Adrenal gland (tissue), 5 donors: ENCODE measurements around the gene SDC3.

Experiments
- POLR2A ChIP-seq, 2 donors: fragments of 450-650 bp; IDR thresholded peaks; one replicate each; pipeline ENCODE4 v1.6.1; 2017; ENCODE audit warnings: antibody characterized with exemption in 2 of 2, mild to moderate bottlenecking in 2 of 2, moderate library complexity in 1 of 2
- TF ChIP-seq, protein P1 (sequence below), 6 experiments: fragments of 450-650 bp in 4 of 6; fragments of 200-600 bp in 2 of 6; sonication (generic) in 1 of 6; IDR thresholded peaks; 1 replicate in 5 of 6; 2 replicates in 1 of 6; pipeline versions ENCODE4 v1.5.1 to v1.8.0; 2016 to 2021; ENCODE audit warnings: antibody characterized with exemption in 6 of 6, mild to moderate bottlenecking in 2 of 6, moderate library complexity in 1 of 6
- donor health status: DM: no; HTN: no; CAD: no.

DNA sequence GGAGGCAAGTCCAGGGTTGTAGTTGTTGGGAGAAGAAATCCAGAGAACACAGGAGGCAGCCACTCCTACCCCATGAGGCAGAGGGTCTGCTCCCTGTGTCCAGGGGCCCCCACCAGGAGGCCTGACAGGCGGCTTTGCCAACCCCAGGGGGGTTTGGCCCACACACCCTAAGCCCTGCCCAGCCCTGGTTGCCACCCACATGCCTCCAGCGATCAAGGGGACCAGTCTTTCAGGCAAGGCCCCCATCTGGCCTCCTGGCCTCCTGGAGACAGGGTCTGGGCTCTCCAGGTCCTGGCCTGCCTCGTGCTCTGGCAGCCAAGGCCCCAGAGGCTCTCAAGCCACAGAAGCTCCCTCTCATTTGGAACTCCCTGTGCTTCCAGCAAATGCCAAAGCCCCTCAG is 38.5 kb downstream of the SDC3 start:
- TF ChIP-seq, protein P1, sequence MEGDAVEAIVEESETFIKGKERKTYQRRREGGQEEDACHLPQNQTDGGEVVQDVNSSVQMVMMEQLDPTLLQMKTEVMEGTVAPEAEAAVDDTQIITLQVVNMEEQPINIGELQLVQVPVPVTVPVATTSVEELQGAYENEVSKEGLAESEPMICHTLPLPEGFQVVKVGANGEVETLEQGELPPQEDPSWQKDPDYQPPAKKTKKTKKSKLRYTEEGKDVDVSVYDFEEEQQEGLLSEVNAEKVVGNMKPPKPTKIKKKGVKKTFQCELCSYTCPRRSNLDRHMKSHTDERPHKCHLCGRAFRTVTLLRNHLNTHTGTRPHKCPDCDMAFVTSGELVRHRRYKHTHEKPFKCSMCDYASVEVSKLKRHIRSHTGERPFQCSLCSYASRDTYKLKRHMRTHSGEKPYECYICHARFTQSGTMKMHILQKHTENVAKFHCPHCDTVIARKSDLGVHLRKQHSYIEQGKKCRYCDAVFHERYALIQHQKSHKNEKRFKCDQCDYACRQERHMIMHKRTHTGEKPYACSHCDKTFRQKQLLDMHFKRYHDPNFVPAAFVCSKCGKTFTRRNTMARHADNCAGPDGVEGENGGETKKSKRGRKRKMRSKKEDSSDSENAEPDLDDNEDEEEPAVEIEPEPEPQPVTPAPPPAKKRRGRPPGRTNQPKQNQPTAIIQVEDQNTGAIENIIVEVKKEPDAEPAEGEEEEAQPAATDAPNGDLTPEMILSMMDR (IDR thresholded peaks at IDR 0.05), result no peak
- no peak for TF ChIP-seq POLR2A (IDR thresholded peaks at IDR 0.05)
